K562 (cell line): ENCODE results near the gene SLC6A4. TPM values are rescaled to one million over a fixed set of nuclear protein-coding genes. Genes with fewer than 3 reads are reported as not detected.

ENCODE experiments used
- ATAC-seq: fragments of 200-7000 bp; cut with Tn5 transposase; 3 replicates; pipeline ENCODE4 v1.9.1; 2020; ENCODE audit warnings: moderate library complexity
- BruUV-seq: library from RNA; stranded (reverse); fragments of 400-500 nt; replicated peaks from 2 replicates; lab custom pipeline; 2021; lab: Mats Ljungman, UMichigan
- CTCF ChIA-PET: fragments of 300-600 bp; formaldehyde crosslinking; extraction: SDS; loops from one replicate; lab custom pipeline; 2021; ENCODE audit warnings: low intra/inter-chr PET ratio; lab: Yijun Ruan, JAX
- POLR2A ChIA-PET: fragments of 300-600, 350-650 bp; sonication (Branson Sonifier 250); formaldehyde crosslinking; extraction: SDS; loops from one replicate; lab custom pipeline; 2021; ENCODE audit warnings: antibody characterized with exemption, inconsistent platforms; lab: Yijun Ruan, JAX
- DNase-seq, 4 experiments: peaks; one replicate each; pipeline versions ENCODE4 v3.0.0 to v3.0.0-alpha.2; 2011 to 2018; ENCODE audit warnings: low spot score in 3 of 4, mixed read lengths in 3 of 4; ENCODE audit errors: extremely low read depth in 1 of 4
- FAIRE-seq: peaks from 2 replicates; lab custom pipeline; 2011; peaks lifted over from hg19 to GRCh38; lab: Jason Lieb, UNC
- H2AFZ ChIP-seq: 2 replicates; pipeline ENCODE4 v1.6.0; 2011; ENCODE audit warnings: low read depth, low read length, control low read depth, inconsistent platforms
- H3K27ac ChIP-seq: fragments of 200-600 bp; 3 replicates; pipeline ENCODE4 v1.8.0; 2011; ENCODE audit warnings: low read depth, mild to moderate bottlenecking, control low read depth, inconsistent platforms, low read length, moderate library complexity, mixed read lengths; ENCODE audit errors: extremely low read depth
- H3K27me3 ChIP-seq, 2 experiments: fragments of 300-600 bp in 1 of 2; 2 replicates in 1 of 2; 3 replicates in 1 of 2; pipeline versions ENCODE4 v1.6.0 to v1.8.0; 2011; ENCODE audit warnings: inconsistent platforms in 2 of 2, low read length in 2 of 2, mild to moderate bottlenecking in 1 of 2, mixed read lengths in 1 of 2, moderate library complexity in 1 of 2; ENCODE audit not compliant: control insufficient read depth in 2 of 2, insufficient read depth in 2 of 2
- H3K36me3 ChIP-seq: fragments of 300-600 bp; 3 replicates; pipeline ENCODE4 v1.8.0; 2011; ENCODE audit warnings: mild to moderate bottlenecking, low read length, inconsistent platforms; ENCODE audit not compliant: control insufficient read depth, insufficient read depth
- H3K4me1 ChIP-seq, 2 experiments: fragments of 200-600 bp in 1 of 2; replicated peaks in 1 of 2; 2 replicates in 1 of 2; 3 replicates in 1 of 2; pipeline versions ENCODE4 v1.5.1 to v1.8.0; 2011; ENCODE audit warnings: inconsistent platforms in 2 of 2, low read length in 2 of 2, mild to moderate bottlenecking in 1 of 2, mixed read lengths in 1 of 2, moderate library complexity in 1 of 2; ENCODE audit not compliant: control insufficient read depth in 2 of 2, insufficient read depth in 2 of 2
- H3K4me2 ChIP-seq: 2 replicates; pipeline ENCODE4 v1.6.1; 2011; ENCODE audit warnings: low read length, control low read depth, inconsistent platforms, mixed read lengths; ENCODE audit not compliant: insufficient read depth
- H3K4me3 ChIP-seq: fragments of 200-600 bp; sonication (generic), shearing (Covaris generic); 2 replicates; pipeline ENCODE4 v1.5.1; 2016; ENCODE audit warnings: control low read depth, inconsistent platforms
- H3K79me2 ChIP-seq: fragments of 200-600 bp; 3 replicates; pipeline ENCODE4 v1.8.0; 2011; ENCODE audit warnings: low read length, inconsistent platforms; ENCODE audit not compliant: control insufficient read depth, insufficient read depth
- H3K9ac ChIP-seq, 2 experiments: 2 replicates each; pipeline versions ENCODE4 v1.6.0 to v1.6.1; 2011; ENCODE audit warnings: low read depth in 2 of 2, low read length in 2 of 2, control low read depth in 1 of 2, inconsistent platforms in 1 of 2, mild to moderate bottlenecking in 1 of 2, mixed read lengths in 1 of 2; ENCODE audit not compliant: insufficient read depth in 1 of 2
- H3K9me1 ChIP-seq: one replicate; pipeline ENCODE4 v1.6.0; 2011; ENCODE audit warnings: inconsistent platforms, mild to moderate bottlenecking, low read length, moderate library complexity; ENCODE audit not compliant: control insufficient read depth, insufficient read depth
- H3K9me3 ChIP-seq: replicated peaks from 2 replicates; pipeline ENCODE4 v1.5.1; 2011; ENCODE audit warnings: low read depth, low read length, inconsistent platforms; ENCODE audit not compliant: control insufficient read depth, insufficient read depth
- H4K20me1 ChIP-seq: replicated peaks from 2 replicates; pipeline ENCODE4 v1.6.1; 2011; ENCODE audit warnings: low read length, inconsistent platforms, mixed read lengths; ENCODE audit not compliant: control insufficient read depth, insufficient read depth
- AFF4 ChIP-seq: sonication (generic); formaldehyde crosslinking; IDR thresholded peaks from 2 replicates; pipeline ENCODE4 v1.8.0; 2023; ENCODE audit warnings: mild to moderate bottlenecking, missing genetic modification reagents
- CREB3L1 ChIP-seq: fragments of 450-650 bp; IDR thresholded peaks from 2 replicates; pipeline ENCODE4 v1.6.1; 2014; ENCODE audit warnings: low read depth, mild to moderate bottlenecking, moderate library complexity, borderline replicate concordance
- CTCF ChIP-seq, 3 experiments: IDR thresholded peaks in 2 of 3; conservative IDR thresholded peaks in 1 of 3; 2 replicates each; pipeline ENCODE4 v1.5.1; 2011 to 2012; ENCODE audit warnings: low read length in 3 of 3, mild to moderate bottlenecking in 3 of 3, control low read depth in 2 of 3, improper control_type of control experiment in 1 of 3, inconsistent platforms in 1 of 3, low read depth in 1 of 3, mixed read lengths in 1 of 3, moderate library complexity in 1 of 3; ENCODE audit not compliant: insufficient read depth in 2 of 3
- NFE2 ChIP-seq: IDR thresholded peaks from 2 replicates; pipeline ENCODE4 v1.6.1; 2014; ENCODE audit warnings: antibody characterized with exemption, low read depth
- RFX7 ChIP-seq: fragments of 250-450 bp; sonication (Bioruptor Pico); IDR thresholded peaks from 2 replicates; pipeline ENCODE4 v1.5.1; 2021; ENCODE audit warnings: mild to moderate bottlenecking
- SMAD1 ChIP-seq: fragments of 150-350 bp; IDR thresholded peaks from 2 replicates; pipeline ENCODE4 v1.6.1; 2014; ENCODE audit warnings: low read length, low read depth; ENCODE audit not compliant: partially characterized antibody
- WGBS: fragments of 100-300 bp; shearing (Covaris generic); methylation state at CpG from one replicate; pipeline ENCODE4 v1.1.6; 2016; ENCODE audit warnings: low coverage, mixed read lengths; ENCODE audit not compliant: insufficient coverage; ENCODE audit errors: missing lambda C conversion rate; 5-methylcytosine and 5-hydroxymethylcytosine counted together
- in situ Hi-C: fragments of 300-500 bp; cut with MboI; formaldehyde crosslinking; loops from 4 replicates; pipeline ENCODE4 v1.15.0; 2018; ENCODE audit warnings: inconsistent platforms, mixed read lengths
- intact Hi-C: fragments of 100-400 bp; cut with micrococcal nuclease; formaldehyde crosslinking; loops from 2 replicates; pipeline ENCODE4 v1.14.2; 2022
- polyA plus RNA-seq, 8 experiments: library from polyadenylated mRNA; depleted of rRNA in 4 of 8; stranded (reverse) in 5 of 8; unstranded in 3 of 8; fragments of >200 nt; fragmentation: Nextera tagmentation in 2 of 8; fragmentation: Illumina TruSeq in 1 of 8; extraction: Ambion mirVana in 2 of 8; extraction: Trizol in 1 of 8; gene quantifications; 2 replicates each; pipeline versions ENCODE4 v1.2.1 to v1.2.3, GENCODE V29; 2011 to 2014; ENCODE audit warnings: inconsistent platforms in 1 of 8, missing spikeins in 1 of 8
- total RNA-seq, 7 experiments: library from RNA; depleted of rRNA in 6 of 7; stranded (reverse); fragments of >200 nt in 6 of 7; fragmentation: Illumina TruSeq in 2 of 7; extraction: Trizol in 2 of 7; gene quantifications; 2 replicates each; pipeline versions ENCODE4 v1.2.1 to v1.2.3, GENCODE V29; 2011 to 2021; ENCODE audit warnings: low replicate concordance in 1 of 7

Gene SLC6A4
- total and polyA plus RNA-seq, 9 of the 15 experiments (the other 6 are each of a cell fraction or from before 2014, with no cell fraction given) = 0.05 to 0.09 (median 0.07) TPM; not detected in 6

GRCh38 chr17:30217054-30217453 lies 18.4 kb downstream of the SLC6A4 start (continued):
- no peak for TF ChIP-seq NFE2
- TF ChIP-seq AFF4 (CRISPR knock-in tag) = no peak
- TF ChIP-seq CREB3L1 = no peak
- no peak for TF ChIP-seq SMAD1

- H3K4me3 ChIP-seq = no peak overlapping the region
- ChIA-PET POLR2A (interaction anchor here (0.7 to 1.3 kb wide), 3 partner anchors 9 to 25 kb away, joined by 3 to 6 read pairs (median 5); no protein-coding TSS in a partner anchor), CTCF (no interaction called here)
- ATAC-seq (peak; percentile 71), FAIRE-seq (no peak), DNase-seq (no peak)
- peaks cover 7 to 30% of the 10 kb centered on the region in 2 experiments; a peak in 4 of 5 replicates for H3K27me3 ChIP-seq
- BruUV-seq = no TSS peak
- no peaks in the 10 kb centered on the region for H3K36me3 ChIP-seq
- no peak overlapping the region for H3K27ac ChIP-seq
- no peaks in the 10 kb centered on the region for H3K79me2 ChIP-seq
- no peaks in the 10 kb centered on the region for H3K9me1 ChIP-seq
- H3K4me2 ChIP-seq = no peak overlapping the region
- peak overlapping the region in 1 of 2 experiments; percentile 54; a peak in 1 of 4 replicates for H3K9ac ChIP-seq
- 5% methylated on average over 8 of the region's 11 CpGs for WGBS
- in situ Hi-C loops = no loop called here
- 0 out of 6 replicates have a peak, but pooled peaks of 1 of the 3 experiments have one; percentile 6 for TF ChIP-seq CTCF (IDR thresholded peaks at IDR 0.05 in 2 of 3, conservative IDR thresholded peaks at IDR 0.05 in 1 of 3; ENCODE audit: insufficient read depth in 2 of 3, low read depth in 1 of 3, low read length in 3 of 3)
- TF ChIP-seq RFX7 (CRISPR knock-in tag) = no peak
- intact Hi-C loops = no loop called here
- H4K20me1 ChIP-seq = no peaks in the 10 kb centered on the region
- H3K4me1 ChIP-seq = no peaks in the 10 kb centered on the region; a peak in 1 of 5 replicates
- no peak overlapping the region for H2AFZ ChIP-seq
- no peaks in the 10 kb centered on the region for H3K9me3 ChIP-seq
Observed at GRCh38 chr17:30212750-30213149, 22.7 kb downstream of the SLC6A4 start.
